ENCODE data around the gene NOG.

The NOG gene

GRCh38 chr17:56623383-56623782, 29.9 kb downstream of the NOG start:
- no peak overlapping the region for H3K4me3 ChIP-seq (ENCODE audit: low read depth, low read length)
- TF ChIP-seq, protein P1, sequence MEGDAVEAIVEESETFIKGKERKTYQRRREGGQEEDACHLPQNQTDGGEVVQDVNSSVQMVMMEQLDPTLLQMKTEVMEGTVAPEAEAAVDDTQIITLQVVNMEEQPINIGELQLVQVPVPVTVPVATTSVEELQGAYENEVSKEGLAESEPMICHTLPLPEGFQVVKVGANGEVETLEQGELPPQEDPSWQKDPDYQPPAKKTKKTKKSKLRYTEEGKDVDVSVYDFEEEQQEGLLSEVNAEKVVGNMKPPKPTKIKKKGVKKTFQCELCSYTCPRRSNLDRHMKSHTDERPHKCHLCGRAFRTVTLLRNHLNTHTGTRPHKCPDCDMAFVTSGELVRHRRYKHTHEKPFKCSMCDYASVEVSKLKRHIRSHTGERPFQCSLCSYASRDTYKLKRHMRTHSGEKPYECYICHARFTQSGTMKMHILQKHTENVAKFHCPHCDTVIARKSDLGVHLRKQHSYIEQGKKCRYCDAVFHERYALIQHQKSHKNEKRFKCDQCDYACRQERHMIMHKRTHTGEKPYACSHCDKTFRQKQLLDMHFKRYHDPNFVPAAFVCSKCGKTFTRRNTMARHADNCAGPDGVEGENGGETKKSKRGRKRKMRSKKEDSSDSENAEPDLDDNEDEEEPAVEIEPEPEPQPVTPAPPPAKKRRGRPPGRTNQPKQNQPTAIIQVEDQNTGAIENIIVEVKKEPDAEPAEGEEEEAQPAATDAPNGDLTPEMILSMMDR (IDR thresholded peaks at IDR 0.05; ENCODE audit: insufficient read depth, low read length, missing control alignments): no peak
- DNase-seq (ENCODE audit: low read depth, low spot score): no peak
- ChIA-PET POLR2A (no interaction called here), CTCF (no interaction called here)

DNA sequence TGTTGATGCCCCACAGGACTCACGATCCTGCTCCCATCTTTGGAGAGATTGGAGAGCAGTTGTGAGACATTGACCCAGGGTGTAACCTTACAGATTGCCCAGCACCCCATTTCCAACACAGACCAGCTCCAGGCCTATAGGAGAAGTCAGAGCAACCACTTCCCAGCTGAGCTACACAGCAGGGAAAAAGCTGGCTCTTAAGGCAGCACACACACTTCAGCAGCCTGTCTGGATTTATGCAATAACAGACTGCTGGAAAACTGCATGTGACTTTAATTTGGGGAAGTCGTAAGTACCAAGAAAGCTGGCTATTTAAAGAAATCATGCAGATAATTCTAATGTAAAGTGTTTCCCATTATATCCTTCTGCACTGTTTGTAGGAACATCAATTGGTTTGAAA, 30.8 kb downstream of the NOG start:
- TF ChIP-seq, protein P1 (IDR thresholded peaks at IDR 0.05; ENCODE audit: insufficient read depth, low read length, missing control alignments): no peak
- no peak for DNase-seq (ENCODE audit: low read depth, low spot score)
- no peak overlapping the region for H3K4me3 ChIP-seq (ENCODE audit: low read depth, low read length)
- CTCF ChIA-PET: interaction anchor here (1.2 kb wide), 2 partner anchors 12 to 92 kb away, joined by 3 to 4 read pairs; no protein-coding TSS in a partner anchor
- POLR2A ChIA-PET: no interaction called here

- CTCF ChIA-PET: interaction anchor here (1.2 kb wide), 2 partner anchors 11 to 91 kb away, joined by 3 to 4 read pairs; no protein-coding TSS in a partner anchor
- POLR2A ChIA-PET: no interaction called here
- H3K4me3 ChIP-seq (ENCODE audit: low read depth, low read length): no peak overlapping the region
- DNase-seq (ENCODE audit: low read depth, low spot score): no peak
- TF ChIP-seq, protein P1 (IDR thresholded peaks at IDR 0.05; ENCODE audit: insufficient read depth, low read length, missing control alignments): no peak
Measured at GRCh38 chr17:56624912-56625311, 31.4 kb downstream of the NOG start.

GRCh38 chr17:56629531-56630075, 36.1 kb downstream of the NOG start:
- ChIA-PET CTCF (interaction anchor here (0.6 to 1.3 kb wide), 5 partner anchors 9 to 86 kb away, joined by 3 to 5 read pairs (median 3); partner anchors contain the start of gene NOG), POLR2A (no interaction called here)
- H3K4me3 ChIP-seq (ENCODE audit: low read depth, low read length): no peak overlapping the region
- no peak for DNase-seq (ENCODE audit: low read depth, low spot score)
- TF ChIP-seq, protein P1 (IDR thresholded peaks at IDR 0.05; ENCODE audit: insufficient read depth, low read length, missing control alignments): peak; percentile 64

GRCh38 chr17:56630202-56630601, 36.7 kb downstream of the NOG start:
- ChIA-PET CTCF (interaction anchor here (1.3 kb wide), 2 partner anchors 11 to 85 kb away, joined by 3 to 5 read pairs; no protein-coding TSS in a partner anchor), POLR2A (no interaction called here)
- no peak overlapping the region for H3K4me3 ChIP-seq (ENCODE audit: low read depth, low read length)
- no peak for DNase-seq (ENCODE audit: low read depth, low spot score)
- TF ChIP-seq, protein P1 (IDR thresholded peaks at IDR 0.05; ENCODE audit: insufficient read depth, low read length, missing control alignments): no peak

DNA sequence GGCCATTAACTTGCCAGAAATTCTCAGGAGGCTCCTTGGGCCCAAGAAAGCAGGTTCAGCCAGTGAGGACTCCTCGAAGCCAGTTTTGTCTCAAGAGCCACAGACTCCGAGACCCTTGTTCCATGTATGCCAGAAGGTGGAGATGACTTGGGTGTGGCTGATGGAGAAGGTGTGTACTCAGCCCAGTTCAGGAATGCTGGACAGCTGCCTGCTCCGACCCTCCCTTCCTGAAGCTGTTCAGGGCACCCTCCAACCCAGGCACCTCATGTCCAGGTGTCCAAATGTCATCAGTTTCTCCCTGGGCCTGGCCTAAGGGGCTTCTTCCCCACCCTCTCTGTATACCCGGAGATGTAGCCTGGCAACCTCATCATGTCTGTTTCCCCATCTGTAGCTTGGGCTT, 40.2 kb downstream of the NOG start:
- TF ChIP-seq, protein P1 (IDR thresholded peaks at IDR 0.05; ENCODE audit: insufficient read depth, low read length, missing control alignments): no peak
- no peak for DNase-seq (ENCODE audit: low read depth, low spot score)
- no peak overlapping the region for H3K4me3 ChIP-seq (ENCODE audit: low read depth, low read length)
- CTCF ChIA-PET: no interaction called here
- POLR2A ChIA-PET: no interaction called here

Measured in AG04449 (cell line).